Measurements from ENCODE around the gene ACCS. TPM values are rescaled to one million over a fixed set of nuclear protein-coding genes. Genes with fewer than 3 reads are reported as not detected.

The ACCS gene
- total and polyA plus RNA-seq, 2 of the 4 experiments (the other 2 are of a cell fraction): 1.8 to 7.3 TPM

DNA sequence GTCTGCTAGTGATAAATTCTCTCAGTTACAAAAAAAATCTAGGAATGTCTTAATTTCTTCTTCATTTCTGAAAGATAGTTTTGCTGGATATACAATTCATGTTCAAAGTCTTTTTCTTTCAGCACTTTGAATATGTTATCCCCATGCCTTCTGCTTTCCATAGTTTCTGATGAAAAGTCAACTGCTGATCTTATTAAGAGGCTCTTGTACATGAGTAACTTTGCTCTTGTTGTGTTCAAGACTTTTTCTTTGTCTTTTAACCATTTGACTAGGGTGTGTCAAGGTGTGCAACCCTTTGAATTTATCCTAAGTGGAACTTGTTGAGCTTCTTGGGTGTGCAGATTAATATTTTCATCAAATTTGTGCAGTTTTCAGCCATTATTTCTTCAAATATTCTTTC, 40.3 kb upstream of the ACCS start:
- H2BK15ac ChIP-seq (ENCODE audit: low read depth, low read length): no peak overlapping the region
- H3K18ac ChIP-seq (ENCODE audit: low read depth, low read length): no peak overlapping the region
- DNase-seq (no peak), ATAC-seq (ENCODE audit: low read depth) (no peak)
- ChIA-PET CTCF (no interaction called here), POLR2A (ENCODE audit: unreplicated experiment) (no interaction called here)
- intact Hi-C loops (cut with micrococcal nuclease): no loop called here
- H4K91ac ChIP-seq (ENCODE audit: insufficient read depth, low read depth, low read length): no peak overlapping the region
- no peaks in the 10 kb centered on the region; the same call in 1 of the 2 replicates for H3K9me3 ChIP-seq (ENCODE audit: control insufficient read depth, insufficient read depth, low read length)
- in situ Hi-C loops (cut with MboI; ENCODE audit: low sequenced_read_pairs): no loop called here
- no peak for TF ChIP-seq CTCF (conservative IDR thresholded peaks at IDR 0.05; ENCODE audit: low read depth, low read length)
- no peak for TF ChIP-seq CEBPB (IDR thresholded peaks at IDR 0.05; ENCODE audit: low read depth, low read length)
- H3K56ac ChIP-seq (ENCODE audit: extremely low read depth, insufficient read depth, low read length): no peak overlapping the region
- H3K9ac ChIP-seq (ENCODE audit: low read depth, low read length): no peak overlapping the region
- H4K20me1 ChIP-seq (ENCODE audit: insufficient read depth, low read length): no peaks in the 10 kb centered on the region; the same call in 1 of the 2 replicates
- no peak overlapping the region for H2AFZ ChIP-seq (replicated peaks; ENCODE audit: low read length, poor library complexity)
- no peak overlapping the region for H3K4ac ChIP-seq (ENCODE audit: low read depth, low read length)
- no peaks in the 10 kb centered on the region for H3K9me1 ChIP-seq (ENCODE audit: insufficient read depth, low read length)
- peaks cover 6% of the 10 kb centered on the region; the same call in 1 of the 2 replicates for H3K27me3 ChIP-seq (ENCODE audit: control insufficient read depth, insufficient read depth, low read length)
- no peak overlapping the region for H2BK5ac ChIP-seq (ENCODE audit: low read depth, low read length, poor library complexity, severe bottlenecking)
- no peak overlapping the region for H4K5ac ChIP-seq (ENCODE audit: low read depth, low read length)
- H2AK9ac ChIP-seq (replicated peaks; ENCODE audit: low read depth, low read length, poor library complexity): no peak overlapping the region
- dilution Hi-C loops (cut with HindIII; ENCODE audit: low sequenced_read_pairs, unreplicated experiment): loop anchor here (25.0 kb wide), 1 partner anchor 113 kb away; no protein-coding TSS in a partner anchor
- no peak overlapping the region for H2AK5ac ChIP-seq (ENCODE audit: low read depth, low read length)
- no peak overlapping the region for H3K23ac ChIP-seq (ENCODE audit: low read depth, low read length)
- H2BK120ac ChIP-seq (ENCODE audit: low read depth, low read length): no peak overlapping the region
- H3K27ac ChIP-seq (ENCODE audit: insufficient read depth, low read length): no peak overlapping the region
- no peak overlapping the region for H3K14ac ChIP-seq (replicated peaks; ENCODE audit: low read depth, low read length)
- H3K4me3 ChIP-seq (ENCODE audit: insufficient read depth, low read depth, low read length): no peak overlapping the region
- H3K4me1 ChIP-seq (ENCODE audit: control insufficient read depth, insufficient read depth, low read length): no peaks in the 10 kb centered on the region
- no peaks in the 10 kb centered on the region for H3K36me3 ChIP-seq (ENCODE audit: control insufficient read depth, insufficient read depth, low read length)
- no peak overlapping the region for H2BK20ac ChIP-seq (ENCODE audit: low read depth, low read length)
- H3K4me2 ChIP-seq (ENCODE audit: low read depth, low read length): no peak overlapping the region
- no peak overlapping the region for H4K8ac ChIP-seq (ENCODE audit: low read depth in 2 of 2, low read length in 2 of 2)
- H3K79me1 ChIP-seq (ENCODE audit: low read depth in 1 of 2, low read length in 2 of 2): no peaks in the 10 kb centered on the region
- BruUV-seq (replicated peaks): no TSS peak

Measured in IMR-90 (cell line).